SK-MEL-5 (cell line): ENCODE results near the gene TRPM2. TPM values are rescaled to one million over a fixed set of nuclear protein-coding genes. Genes with fewer than 3 reads are reported as not detected.
"Not testable (repeated sequence)": the region's sequence is repeated elsewhere in the genome, so short reads cannot be mapped to it uniquely, and the experiment has no call there.

Experiments
- DNase-seq: peaks from one replicate; pipeline ENCODE4 v3.0.0-alpha.2; 2016; ENCODE audit warnings: low read depth, low spot score
- in situ Hi-C: cut with HindIII; loops from 2 replicates; pipeline ENCODE4 v1.10.0; 2016; ENCODE audit warnings: low sequenced_read_pairs, high pct_unique_total_duplicates, low pct_unique_long_range_greater_than_20kb
- total RNA-seq: library from RNA; depleted of rRNA; stranded (reverse); fragments of >200 nt; shearing (Covaris generic); gene quantifications from 2 replicates; pipeline ENCODE4 v1.2.3, GENCODE V29; 2014

Gene TRPM2
- total RNA-seq, 1 experiment from 2014 or later = 0.21 TPM

DNA sequence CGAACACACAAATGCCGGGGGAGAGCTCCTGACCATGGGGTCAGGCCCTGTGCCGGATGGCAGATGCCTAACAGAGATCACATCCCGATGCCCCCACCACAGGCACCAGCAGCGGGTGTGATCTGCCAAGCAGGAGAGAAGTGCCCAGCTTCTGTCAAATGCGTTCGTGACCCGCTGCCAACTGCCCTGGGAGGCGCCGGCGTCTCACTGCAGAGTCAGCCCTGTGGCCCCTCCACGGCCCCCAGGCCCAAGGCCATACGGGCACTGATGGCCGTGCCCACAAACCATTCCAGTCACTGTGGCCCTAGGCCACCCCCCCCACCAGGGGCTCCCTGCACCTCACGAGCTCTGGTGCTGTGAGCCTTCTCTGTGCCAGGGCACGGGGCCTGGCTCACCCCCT is 22.2 kb upstream of the TRPM2 start:
- DNase-seq = no peak
- in situ Hi-C loops = no loop called here

DNA sequence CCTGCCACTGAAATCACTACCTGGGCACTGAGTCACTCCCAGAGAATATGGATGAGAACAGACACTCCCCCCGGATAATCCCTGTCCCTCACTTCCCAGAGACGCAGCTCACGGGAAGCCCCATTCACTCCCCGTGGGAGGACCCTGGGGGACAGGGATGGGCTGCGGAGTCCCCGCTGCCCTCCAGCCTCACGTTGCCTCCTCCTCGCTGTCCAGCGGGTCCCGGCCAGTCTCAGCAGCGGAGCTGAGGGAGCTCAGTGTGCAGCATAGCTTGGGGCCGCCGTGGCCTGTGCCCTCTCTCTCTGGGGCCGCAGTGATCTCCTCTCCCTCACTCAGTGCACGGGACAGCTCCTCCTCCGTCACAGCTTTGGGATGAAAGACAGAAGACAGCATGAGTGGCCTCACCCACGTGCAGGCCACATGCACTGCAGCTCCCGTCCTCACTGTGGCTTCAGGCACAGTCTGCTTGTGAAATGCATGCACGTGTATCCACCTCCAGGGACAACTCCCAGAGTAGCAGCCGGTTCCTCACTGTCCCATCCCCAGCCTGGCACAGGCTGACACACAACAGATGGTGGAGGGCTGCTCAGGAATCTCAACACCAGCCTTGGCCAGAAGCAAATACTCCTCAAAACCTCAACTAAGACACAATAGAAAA is 21.6 kb upstream of the TRPM2 start:
- in situ Hi-C loops = no loop called here
- DNase-seq = peak; percentile 10

DNA sequence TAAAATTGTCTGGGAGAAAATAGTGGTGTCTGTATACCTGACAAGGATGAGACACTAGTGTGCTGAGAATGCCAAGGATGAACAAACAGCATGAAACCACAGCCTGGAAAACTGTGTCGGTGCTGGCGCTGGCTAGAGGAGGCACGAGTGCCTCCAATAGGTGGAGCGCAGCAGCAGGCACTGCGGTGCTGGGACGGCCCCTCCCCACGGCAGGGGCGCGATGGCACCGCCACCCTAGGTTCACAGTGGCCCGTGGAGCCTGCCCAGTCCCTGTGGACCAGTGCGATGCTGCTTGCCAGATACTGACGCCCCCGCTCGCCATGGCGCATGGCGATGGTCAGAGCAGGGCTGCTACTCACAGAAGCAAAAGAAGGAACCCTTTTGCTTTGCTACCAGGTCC is 21.0 kb upstream of the TRPM2 start:
- in situ Hi-C loops = no loop called here
- DNase-seq = no peak

DNA sequence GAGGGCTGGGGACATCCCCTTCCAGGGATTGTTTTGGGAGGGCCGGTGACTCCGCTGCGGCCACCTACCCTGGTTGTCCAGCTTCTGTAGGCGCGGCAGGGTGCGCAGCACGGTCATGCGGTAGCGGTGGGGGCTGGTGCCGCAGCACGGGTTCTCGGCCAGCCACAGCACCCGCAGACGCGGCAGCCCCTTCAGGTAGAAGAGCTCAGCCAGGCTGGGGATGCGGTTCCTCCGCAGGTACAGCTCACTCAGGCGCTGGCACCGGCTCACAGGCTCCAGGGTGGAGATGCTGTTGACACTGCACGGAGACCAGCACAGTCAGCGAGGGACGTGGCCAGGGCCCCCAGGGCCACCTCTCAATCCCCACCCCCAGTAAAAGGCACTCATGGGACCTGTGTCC is 20.5 kb upstream of the TRPM2 start:
- no peak for DNase-seq
- in situ Hi-C loops = no loop called here

DNA sequence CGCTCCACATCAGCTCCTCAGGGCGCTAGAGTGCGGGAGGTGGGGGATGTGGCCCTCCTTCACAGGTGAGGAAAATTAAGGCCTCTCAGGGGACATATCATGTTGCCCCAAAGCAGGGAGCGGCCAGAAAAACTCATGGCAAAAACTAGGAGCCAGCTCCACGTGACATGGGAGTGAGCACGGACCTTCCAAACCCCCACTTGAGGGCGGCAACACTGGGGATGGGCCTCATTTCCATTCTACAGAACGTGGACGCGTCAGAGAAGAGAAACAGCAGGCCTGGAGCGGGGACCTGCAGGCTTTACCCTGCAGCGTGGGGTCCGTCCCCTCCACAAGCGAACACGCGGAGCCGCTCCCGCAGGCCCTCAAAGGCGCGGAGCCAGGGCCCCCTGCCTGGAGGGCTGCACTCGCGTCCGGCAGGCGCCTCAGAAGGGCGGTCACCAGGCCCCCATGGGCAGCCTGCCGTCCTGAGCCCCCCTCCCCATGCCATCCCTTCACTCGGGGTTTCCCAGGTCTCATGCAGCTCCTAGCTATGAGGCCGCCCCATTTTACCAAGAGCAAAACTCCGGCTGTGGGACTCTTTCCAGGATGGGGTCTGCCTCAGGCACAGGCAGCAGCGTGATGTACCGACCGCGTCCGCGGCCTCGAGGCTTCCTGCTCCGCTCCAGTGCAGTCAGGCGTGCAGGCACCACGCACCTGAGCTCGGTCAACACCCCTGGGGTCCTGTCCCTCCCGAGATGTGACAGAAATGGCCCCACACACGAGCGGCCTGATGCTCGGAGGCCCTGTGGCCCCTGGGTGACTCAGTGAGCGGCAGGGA is 19.7 kb upstream of the TRPM2 start:
- in situ Hi-C loops = no loop called here
- no peak for DNase-seq

DNA sequence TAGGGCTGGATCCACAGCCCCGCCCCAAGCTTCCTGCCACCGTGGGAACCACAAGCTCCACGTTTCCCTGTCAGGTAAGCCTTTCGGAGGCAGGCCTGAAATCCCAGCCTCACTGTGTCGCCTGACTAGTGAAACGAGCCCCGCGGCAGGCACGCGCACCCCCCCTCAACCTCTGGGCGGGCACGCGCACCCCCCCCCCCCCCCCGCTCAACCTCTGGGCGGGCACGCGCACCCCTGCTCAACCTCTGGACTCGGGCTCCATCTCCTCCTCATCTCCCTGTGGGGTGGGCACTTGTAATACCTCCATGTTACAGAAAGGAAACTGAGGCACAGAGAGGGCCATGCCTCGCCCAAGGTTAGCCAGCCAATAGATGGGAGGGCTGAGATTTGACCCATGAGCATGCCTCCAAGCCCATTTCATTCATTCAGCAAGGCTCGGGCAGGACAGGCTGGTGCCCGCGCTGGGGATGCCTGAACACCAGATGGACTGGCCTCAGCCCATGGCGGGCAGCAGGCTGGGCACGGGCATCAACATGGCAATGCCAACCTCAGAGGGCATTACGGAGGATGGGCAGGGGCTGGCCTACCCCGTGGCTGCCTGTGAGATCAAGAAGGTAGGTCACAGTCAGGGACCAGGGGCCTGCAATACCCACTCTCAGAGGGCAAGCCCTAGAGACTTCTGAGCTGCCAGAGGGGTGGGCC is 18.9 kb upstream of the TRPM2 start:
- in situ Hi-C loops = no loop called here
- DNase-seq = no peak

DNA sequence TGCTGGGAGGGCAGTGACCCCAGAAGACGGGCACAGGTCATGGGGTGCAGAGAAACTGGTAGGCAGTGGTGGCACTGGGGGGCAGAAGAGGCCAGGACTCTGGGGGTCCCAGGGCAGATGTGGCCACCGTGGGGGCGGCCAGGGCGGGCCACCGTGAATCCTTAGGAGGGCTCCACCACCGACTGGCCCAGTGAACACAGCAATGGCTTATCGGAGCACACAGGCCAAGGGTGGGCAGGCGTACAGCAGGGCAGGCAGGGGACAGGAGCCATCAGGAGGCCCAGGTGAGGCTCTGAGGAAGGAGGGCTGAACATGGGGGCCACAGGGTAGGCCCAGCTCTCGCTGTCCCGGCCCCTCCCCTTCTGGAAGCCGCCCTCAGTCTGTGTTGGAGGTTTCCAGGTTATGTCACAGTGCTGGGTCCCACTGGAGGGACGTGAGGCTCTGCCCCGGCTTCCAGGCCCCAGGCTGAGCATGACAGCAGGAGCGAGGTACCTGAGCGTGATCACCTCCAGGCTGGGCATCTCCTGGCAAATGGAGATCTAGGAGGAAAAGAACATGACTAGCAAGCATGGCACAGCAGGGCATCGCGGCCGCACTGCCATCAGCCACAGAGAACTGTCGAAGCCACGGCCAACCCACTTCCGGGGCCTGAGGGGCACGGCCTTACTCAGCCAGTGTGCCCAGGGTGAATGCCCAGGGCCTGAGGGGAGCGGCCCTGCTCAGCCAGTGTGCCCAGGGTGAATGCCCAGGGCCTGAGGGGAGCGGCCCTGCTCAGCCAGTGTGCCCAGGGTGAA is 18.0 kb upstream of the TRPM2 start:
- DNase-seq = no peak
- in situ Hi-C loops = no loop called here

DNA sequence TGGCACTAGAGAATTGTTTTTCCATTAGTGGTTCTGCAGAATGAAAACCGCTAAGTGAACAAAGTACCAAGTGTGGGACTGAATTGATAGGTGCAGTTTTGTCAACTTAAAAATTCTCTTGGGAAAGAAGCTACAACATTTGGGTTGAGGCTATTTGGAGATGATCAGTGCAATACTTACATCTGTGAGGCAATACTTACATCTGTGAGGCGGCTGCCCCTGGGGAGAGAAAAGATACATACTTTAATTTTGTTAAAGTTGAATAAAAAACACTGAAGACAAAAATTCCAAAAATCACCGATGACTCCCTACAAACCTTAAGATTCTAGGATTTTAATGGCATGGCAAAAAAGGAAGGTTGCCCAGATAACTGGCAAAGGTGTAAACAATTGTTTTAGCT is 16.0 kb upstream of the TRPM2 start:
- in situ Hi-C loops = no loop called here
- no peak for DNase-seq

DNA sequence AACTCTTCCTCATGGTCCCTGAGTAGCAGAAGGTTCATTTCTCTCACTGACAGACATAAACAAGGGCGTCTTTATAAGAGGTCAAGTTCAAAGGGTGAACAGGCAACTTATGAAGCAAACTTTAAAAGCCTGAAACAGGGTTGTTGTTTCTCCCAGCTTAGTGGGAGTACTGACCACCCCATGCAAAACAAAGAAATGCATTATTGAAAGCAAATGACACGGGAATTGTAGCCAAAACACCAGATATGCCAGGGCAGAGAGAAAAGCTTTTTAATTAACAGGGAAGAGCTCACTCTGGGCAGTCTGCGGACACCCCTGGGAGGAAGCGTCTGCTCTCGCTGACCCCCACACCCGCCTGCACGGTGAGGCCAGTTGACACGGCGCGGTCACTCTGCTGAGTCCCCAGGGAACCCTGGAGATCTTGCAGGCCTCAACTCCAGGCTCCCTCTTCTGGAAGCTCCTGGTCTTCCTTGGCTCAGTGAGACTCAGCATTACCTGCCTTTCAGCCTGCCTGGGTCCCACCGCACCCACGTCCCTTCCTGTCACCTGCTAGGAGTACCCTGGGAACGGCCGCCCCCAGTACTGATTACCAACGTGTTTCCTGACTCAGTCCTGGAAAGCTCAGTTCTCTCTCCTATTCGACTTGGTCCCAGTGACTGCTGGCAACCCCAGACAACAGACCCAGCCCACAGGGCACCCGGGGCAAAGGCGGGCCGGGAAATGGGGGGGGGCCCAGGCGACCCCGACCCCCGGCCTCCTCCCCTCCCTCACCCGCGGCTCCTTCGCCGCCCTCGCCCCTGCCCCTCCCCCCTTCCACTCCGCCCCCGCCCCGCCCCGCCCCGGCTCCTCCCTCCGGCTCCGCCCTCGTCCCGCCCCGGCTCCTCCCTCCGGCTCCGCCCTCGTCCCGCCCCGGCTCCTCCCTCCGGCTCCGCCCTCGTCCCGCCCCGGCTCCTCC is 15.2 kb upstream of the TRPM2 start:
- peak; percentile 90 for DNase-seq
- in situ Hi-C loops = no loop called here

DNA sequence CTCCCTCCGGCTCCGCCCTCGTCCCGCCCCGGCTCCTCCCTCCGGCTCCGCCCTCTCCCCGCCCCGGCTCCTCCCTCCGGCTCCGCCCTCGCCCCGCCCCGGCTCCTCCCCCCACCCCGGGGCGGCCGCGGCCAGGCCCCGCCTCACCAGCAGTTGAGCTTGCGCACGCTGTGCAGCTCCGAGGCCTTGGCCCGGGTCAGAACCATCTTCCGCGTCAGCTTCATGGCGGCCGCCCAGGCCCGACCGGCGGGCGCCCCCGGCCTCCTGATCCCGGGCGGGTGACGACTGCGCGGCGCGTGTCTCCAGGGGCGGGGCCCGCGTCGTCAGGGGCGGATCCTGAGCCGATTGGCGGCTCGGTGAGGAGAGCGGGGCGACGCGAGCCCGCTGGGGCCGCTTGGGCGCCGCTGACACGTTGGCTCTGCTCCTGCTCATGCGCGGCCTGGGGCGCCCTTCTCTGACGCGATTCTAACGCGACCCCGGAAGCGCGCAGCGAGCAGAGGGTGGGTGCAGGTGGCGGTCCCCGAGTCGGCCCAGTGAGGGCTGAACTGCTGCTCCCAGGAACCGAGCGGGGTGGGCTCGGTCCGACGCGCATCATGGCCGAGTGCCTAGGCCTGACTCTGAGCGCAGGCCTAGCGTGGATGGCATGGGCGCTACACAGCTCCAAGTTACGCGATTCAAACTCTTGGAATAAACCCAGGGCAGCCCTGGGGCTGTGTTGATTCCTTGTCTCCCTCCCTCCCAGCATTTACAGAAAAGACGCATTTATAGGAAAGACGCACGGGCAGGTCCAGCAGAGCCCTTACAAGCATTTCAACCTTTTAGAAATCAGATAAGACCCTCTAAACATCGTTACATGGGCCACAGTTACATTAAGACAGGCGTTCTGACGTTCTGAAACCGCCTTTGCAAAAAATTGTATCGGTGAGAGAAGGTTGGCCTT is 14.2 kb upstream of the TRPM2 start, which contains the start of gene CFAP410:
Gene CFAP410 (minus strand): TSS at position 420 of the 940 bp plus-strand sequence. CDS start 196 bp downstream, at position 224.
- in situ Hi-C loops = no loop called here
- peak; percentile 91 for DNase-seq

DNA sequence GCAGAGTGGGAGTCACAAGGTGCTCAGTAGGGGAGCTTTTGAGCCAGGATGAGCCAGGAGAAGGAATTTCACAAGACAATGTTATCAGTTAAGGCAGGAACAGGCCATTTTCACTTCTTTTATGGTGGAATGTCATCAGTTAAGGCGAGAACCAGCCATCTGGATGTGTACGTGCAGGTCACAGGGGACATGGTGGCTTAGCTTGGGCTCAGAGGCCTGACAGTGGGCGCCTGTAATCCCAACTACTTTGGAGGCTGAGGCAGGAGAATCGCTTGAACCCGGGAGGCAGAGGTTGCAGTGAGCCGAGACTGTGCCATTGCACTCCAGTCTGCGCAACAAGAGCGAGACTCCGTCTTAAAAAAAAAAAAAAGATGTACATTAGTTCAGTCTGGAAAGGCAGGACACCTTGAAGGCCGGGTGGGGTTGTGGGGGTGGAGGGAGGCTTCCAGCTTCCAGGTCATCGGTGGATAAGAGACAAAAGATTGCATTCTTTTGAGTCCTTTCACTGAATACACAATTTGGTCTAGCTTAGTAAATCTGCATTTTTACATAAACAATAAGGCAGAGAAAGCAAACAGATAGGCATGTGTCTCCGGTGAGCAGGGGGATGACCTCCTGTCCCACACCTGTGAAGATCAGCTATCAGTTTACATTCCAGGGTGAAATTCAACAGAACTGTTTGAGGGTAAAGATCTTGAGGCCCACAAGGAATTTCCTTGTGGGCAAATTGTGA is 11.5 kb upstream of the TRPM2 start:
- in situ Hi-C loops, DNase-seq: not testable (repeated sequence)

DNA sequence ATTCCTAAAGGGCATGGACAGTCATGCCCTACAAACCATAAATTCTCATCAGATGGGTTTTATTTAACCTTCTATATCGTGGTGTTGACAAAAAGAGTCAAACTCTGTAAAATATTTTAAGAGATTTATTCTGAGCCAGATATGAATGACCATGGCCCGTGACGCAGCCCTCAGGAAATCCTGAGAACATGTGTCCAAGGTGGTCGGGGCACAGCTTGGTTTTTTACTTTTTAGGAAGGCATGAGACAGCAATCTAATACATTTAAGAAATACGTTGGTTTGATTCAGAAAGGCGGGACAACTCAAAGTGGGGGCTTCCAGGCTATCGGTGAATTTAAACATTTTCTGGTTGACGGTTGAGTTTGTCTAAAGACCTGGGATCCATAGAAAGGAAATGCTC is 10.4 kb upstream of the TRPM2 start:
- in situ Hi-C loops, DNase-seq: not testable (repeated sequence)

DNA sequence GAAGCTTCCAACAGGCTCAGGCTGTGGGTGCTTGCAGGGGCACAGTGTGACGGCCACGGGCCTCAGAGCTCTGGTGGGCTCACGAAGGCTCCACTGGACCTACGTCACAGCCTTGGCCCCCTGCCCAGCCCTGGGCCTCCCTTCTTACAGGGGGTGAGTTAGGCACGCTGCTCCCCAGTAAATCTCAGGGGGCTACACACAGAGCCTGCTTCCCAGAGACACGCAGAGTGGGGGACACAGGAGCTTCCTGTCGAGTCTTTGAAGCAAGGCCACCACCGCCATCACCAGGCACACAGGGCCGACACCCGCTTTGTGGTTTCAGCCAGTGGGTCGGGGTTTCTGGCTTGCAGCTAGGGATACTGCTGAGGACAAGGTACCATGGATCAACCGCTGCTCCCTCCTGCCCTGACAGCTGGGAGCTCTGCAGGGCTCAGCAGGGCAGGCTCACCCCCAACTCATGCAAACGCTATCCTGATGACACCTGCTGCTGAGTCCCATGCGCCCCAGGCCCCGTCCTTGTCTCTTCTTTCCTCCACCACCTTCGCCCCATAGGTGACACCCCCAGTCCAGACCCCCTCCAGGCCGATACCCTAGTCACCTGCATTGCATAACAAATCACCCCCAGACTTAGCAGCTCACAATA is 8.8 kb upstream of the TRPM2 start:
- in situ Hi-C loops = no loop called here

DNA sequence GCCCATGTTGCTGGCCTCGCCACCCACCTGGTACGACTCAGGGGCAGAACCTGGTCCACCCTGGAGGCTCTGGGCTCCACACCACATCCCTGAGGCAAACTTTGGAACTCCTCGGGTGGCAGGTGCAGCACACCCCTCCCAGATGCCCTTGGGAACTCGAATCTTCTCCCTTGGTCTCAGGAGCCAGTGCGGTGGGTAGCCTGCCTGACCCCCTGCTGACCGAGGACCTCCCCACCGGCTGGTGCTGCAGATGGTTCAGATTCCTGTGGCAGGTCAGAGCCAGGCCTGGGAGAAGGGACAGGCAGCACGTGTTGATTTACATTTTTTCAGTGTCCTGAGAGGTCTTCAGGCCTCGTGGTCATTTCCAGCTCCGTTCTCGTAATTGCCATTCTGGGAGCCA is 7.9 kb upstream of the TRPM2 start:
- in situ Hi-C loops = no loop called here
- DNase-seq = no peak

More for the DNA sequence above, 8.8 kb upstream of the TRPM2 start:
- DNase-seq = no peak
